GM12878 (cell line): Measurements from ENCODE around the gene CFB. TPM values are rescaled to one million over a fixed set of nuclear protein-coding genes. Genes with fewer than 3 reads are reported as not detected.

Source experiments
- IKZF2 ChIP-seq, 2 experiments: fragments of 450-650 bp; IDR thresholded peaks; 2 replicates each; pipeline ENCODE4 v1.6.1; 2017; ENCODE audit warnings: mild to moderate bottlenecking in 2 of 2, moderate library complexity in 2 of 2
- NFYA ChIP-seq: IDR thresholded peaks from 2 replicates; pipeline ENCODE4 v1.6.1; 2011; ENCODE audit warnings: low read depth, mild to moderate bottlenecking, low read length, improper control_type of control experiment, borderline replicate concordance
- POU2F2 ChIP-seq: IDR thresholded peaks from 3 replicates; pipeline ENCODE4 v1.6.1; 2011; ENCODE audit warnings: low read depth, mild to moderate bottlenecking, low read length, borderline replicate concordance
- polyA plus RNA-seq, 11 experiments: library from polyadenylated mRNA; depleted of rRNA in 4 of 11; unstranded in 6 of 11; stranded (reverse) in 5 of 11; fragments of >200 nt; fragmentation: Nextera tagmentation in 4 of 11; fragmentation: Illumina TruSeq in 1 of 11; extraction: Ambion mirVana in 4 of 11; extraction: Trizol in 1 of 11; gene quantifications; 1 replicate in 1 of 11; 2 replicates in 10 of 11; pipeline versions ENCODE4 v1.2.1 to v1.2.3, GENCODE V29; 2011 to 2016; ENCODE audit warnings: inconsistent platforms in 2 of 11, missing spikeins in 2 of 11, low read depth in 1 of 11
- total RNA-seq, 4 experiments: library from RNA; depleted of rRNA in 3 of 4; stranded (reverse); fragments of >200 nt in 3 of 4; fragmentation: Illumina TruSeq in 1 of 4; extraction: Trizol in 1 of 4; gene quantifications; 2 replicates each; pipeline versions ENCODE4 v1.2.1 to v1.2.3, GENCODE V29; 2013 to 2021
- TF ChIP-seq, protein P1 (sequence below): fragments of 450-650 bp; IDR thresholded peaks from 2 replicates; pipeline ENCODE4 v1.6.1; 2017; ENCODE audit warnings: mild to moderate bottlenecking, moderate library complexity
- TF ChIP-seq, protein P2 (sequence below): IDR thresholded peaks from 2 replicates; pipeline ENCODE4 v1.6.1; 2011; ENCODE audit warnings: low read depth, mild to moderate bottlenecking, low read length, moderate library complexity, borderline replicate concordance; ENCODE audit errors: extremely low read depth

CFB gene
- total and polyA plus RNA-seq, 10 of the 15 experiments (the other 5 are each of a cell fraction or from before 2014, with no cell fraction given): 0.09 to 1.7 (median 0.44) TPM; not detected in 7

DNA sequence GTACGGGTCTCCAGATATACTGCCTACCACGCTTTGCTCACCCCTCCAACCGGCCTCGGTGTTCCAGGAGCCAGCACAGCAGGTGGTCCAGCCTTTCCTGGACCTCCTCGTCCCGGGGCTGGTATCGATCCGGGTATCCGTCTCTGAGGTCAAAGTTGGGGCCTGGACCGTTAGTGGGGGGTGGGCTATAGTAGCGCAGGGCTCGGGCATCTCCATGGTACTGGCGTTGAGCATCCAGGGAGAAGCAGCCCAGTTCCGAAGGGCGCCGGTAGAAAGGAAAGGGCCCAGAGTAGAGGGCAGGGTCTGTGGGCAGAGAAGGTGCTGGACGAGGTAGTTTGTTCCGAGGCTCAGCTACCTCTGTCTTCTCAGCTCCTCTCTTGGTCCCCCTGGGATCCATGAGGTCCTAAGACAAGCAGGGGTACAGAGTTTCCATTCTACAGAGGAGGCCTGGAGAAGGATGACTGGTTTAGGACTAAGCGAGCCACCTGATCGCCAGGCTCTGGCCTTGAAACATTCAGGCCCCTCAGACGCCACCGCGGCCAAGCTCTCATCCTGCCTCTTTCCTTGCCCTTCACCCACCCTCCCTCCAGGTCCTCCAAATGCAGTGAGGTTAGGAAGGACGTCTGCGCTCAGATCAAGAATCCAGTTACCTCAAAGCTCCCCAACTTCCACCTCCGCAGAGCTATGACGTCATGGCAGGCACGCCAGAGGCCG lies 25.5 kb downstream of the CFB start (continued):
- TF ChIP-seq NFYA (no peak), POU2F2 (peak; percentile 54; the same call in 1 of the 3 replicates), IKZF2 (IDR thresholded peaks at IDR 0.05) (no peak)
- TF ChIP-seq, protein P1, sequence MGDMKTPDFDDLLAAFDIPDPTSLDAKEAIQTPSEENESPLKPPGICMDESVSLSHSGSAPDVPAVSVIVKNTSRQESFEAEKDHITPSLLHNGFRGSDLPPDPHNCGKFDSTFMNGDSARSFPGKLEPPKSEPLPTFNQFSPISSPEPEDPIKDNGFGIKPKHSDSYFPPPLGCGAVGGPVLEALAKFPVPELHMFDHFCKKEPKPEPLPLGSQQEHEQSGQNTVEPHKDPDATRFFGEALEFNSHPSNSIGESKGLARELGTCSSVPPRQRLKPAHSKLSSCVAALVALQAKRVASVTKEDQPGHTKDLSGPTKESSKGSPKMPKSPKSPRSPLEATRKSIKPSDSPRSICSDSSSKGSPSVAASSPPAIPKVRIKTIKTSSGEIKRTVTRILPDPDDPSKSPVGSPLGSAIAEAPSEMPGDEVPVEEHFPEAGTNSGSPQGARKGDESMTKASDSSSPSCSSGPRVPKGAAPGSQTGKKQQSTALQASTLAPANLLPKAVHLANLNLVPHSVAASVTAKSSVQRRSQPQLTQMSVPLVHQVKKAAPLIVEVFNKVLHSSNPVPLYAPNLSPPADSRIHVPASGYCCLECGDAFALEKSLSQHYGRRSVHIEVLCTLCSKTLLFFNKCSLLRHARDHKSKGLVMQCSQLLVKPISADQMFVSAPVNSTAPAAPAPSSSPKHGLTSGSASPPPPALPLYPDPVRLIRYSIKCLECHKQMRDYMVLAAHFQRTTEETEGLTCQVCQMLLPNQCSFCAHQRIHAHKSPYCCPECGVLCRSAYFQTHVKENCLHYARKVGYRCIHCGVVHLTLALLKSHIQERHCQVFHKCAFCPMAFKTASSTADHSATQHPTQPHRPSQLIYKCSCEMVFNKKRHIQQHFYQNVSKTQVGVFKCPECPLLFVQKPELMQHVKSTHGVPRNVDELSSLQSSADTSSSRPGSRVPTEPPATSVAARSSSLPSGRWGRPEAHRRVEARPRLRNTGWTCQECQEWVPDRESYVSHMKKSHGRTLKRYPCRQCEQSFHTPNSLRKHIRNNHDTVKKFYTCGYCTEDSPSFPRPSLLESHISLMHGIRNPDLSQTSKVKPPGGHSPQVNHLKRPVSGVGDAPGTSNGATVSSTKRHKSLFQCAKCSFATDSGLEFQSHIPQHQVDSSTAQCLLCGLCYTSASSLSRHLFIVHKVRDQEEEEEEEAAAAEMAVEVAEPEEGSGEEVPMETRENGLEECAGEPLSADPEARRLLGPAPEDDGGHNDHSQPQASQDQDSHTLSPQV: peak; percentile 63; the same call in 1 of the 2 replicates
- TF ChIP-seq, protein P2, sequence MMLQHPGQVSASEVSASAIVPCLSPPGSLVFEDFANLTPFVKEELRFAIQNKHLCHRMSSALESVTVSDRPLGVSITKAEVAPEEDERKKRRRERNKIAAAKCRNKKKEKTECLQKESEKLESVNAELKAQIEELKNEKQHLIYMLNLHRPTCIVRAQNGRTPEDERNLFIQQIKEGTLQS: 0 out of 2 replicates have a peak, but pooled peaks have one; percentile 39
